SK-N-SH treated with all-trans-retinoic acid at 6 μM for 48 hours (cell line): Measurements from ENCODE around the gene CACNA1C.

Experiments
- ATAC-seq: fragments of 200-7000 bp; cut with Tn5 transposase; 3 replicates; pipeline ENCODE4 v1.9.1; 2020; ENCODE audit warnings: mild to moderate bottlenecking, moderate library complexity
- ARNTL ChIP-seq: fragments of 450-650 bp; formaldehyde crosslinking; IDR thresholded peaks from 2 replicates; pipeline ENCODE4 v1.5.0; 2020; ENCODE audit warnings: low read depth, mild to moderate bottlenecking, moderate library complexity, borderline replicate concordance
- BACH2 ChIP-seq: fragments of 250-450 bp; sonication (Bioruptor Pico); IDR thresholded peaks from 2 replicates; pipeline ENCODE4 v1.9.0; 2021; ENCODE audit warnings: mild to moderate bottlenecking, borderline replicate concordance
- CSDC2 ChIP-seq: fragments of 250-450 bp; sonication (Bioruptor Pico); IDR thresholded peaks from 2 replicates; pipeline ENCODE4 v1.5.0; 2020; ENCODE audit warnings: mild to moderate bottlenecking, moderate library complexity
- ESRRG ChIP-seq: fragments of 250-450 bp; sonication (Bioruptor Pico); IDR thresholded peaks from 2 replicates; pipeline ENCODE4 v1.6.1; 2021; ENCODE audit warnings: mild to moderate bottlenecking
- GLIS3 ChIP-seq: fragments of 250-450 bp; sonication (Bioruptor Pico); IDR thresholded peaks from 2 replicates; pipeline ENCODE4 v1.5.0; 2020; ENCODE audit warnings: mild to moderate bottlenecking, moderate library complexity
- ISL1 ChIP-seq: fragments of 250-450 bp; sonication (Bioruptor Pico); IDR thresholded peaks from 2 replicates; pipeline ENCODE4 v2.1.2; 2022; ENCODE audit warnings: mild to moderate bottlenecking, moderate library complexity
- OSR1 ChIP-seq: fragments of 250-450 bp; sonication (Bioruptor Pico); IDR thresholded peaks from 2 replicates; pipeline ENCODE4 v1.8.0; 2022; ENCODE audit warnings: moderate library complexity, mild to moderate bottlenecking, inconsistent platforms
- RARB ChIP-seq: fragments of 250-450 bp; sonication (Bioruptor Pico); IDR thresholded peaks from 2 replicates; pipeline ENCODE4 v1.8.0; 2021; ENCODE audit warnings: mild to moderate bottlenecking, moderate library complexity
- SNAI2 ChIP-seq: fragments of 250-450 bp; sonication (Bioruptor Pico); IDR thresholded peaks from 2 replicates; pipeline ENCODE4 v1.5.0; 2020; ENCODE audit warnings: mild to moderate bottlenecking, moderate library complexity
- TCF4 ChIP-seq: fragments of 250-450 bp; sonication (Bioruptor Pico); IDR thresholded peaks from 2 replicates; pipeline ENCODE4 v1.8.0; 2021; ENCODE audit warnings: mild to moderate bottlenecking, moderate library complexity, borderline replicate concordance
- TOX ChIP-seq: fragments of 250-450 bp; sonication (Bioruptor Pico); IDR thresholded peaks from 2 replicates; pipeline ENCODE4 v1.8.0; 2021; ENCODE audit warnings: mild to moderate bottlenecking, moderate library complexity, borderline replicate concordance
- ZC3H10 ChIP-seq: fragments of 250-450 bp; sonication (Bioruptor Pico); IDR thresholded peaks from 2 replicates; pipeline ENCODE4 v1.5.1; 2021; ENCODE audit warnings: mild to moderate bottlenecking, moderate library complexity
- ZFP3 ChIP-seq: fragments of 250-450 bp; sonication (Bioruptor Pico); IDR thresholded peaks from 2 replicates; pipeline ENCODE4 v1.5.0; 2020; ENCODE audit warnings: mild to moderate bottlenecking, moderate library complexity
- ZFP30 ChIP-seq: fragments of 450-650 bp; formaldehyde crosslinking; IDR thresholded peaks from 2 replicates; pipeline ENCODE4 v1.5.0; 2022; ENCODE audit warnings: mild to moderate bottlenecking, moderate library complexity
- ZNF565 ChIP-seq: fragments of 450-650 bp; formaldehyde crosslinking; conservative IDR thresholded peaks from 2 replicates; pipeline ENCODE4 v1.5.0; 2020; ENCODE audit warnings: low read depth, mild to moderate bottlenecking, moderate library complexity
- ZNF8 ChIP-seq: fragments of 450-650 bp; formaldehyde crosslinking; IDR thresholded peaks from 2 replicates; pipeline ENCODE4 v1.5.0; 2020; ENCODE audit warnings: mild to moderate bottlenecking, moderate library complexity
- TF ChIP-seq, protein P1 (sequence below): fragments of 250-450 bp; sonication (Bioruptor Pico); IDR thresholded peaks from 2 replicates; pipeline ENCODE4 v1.8.0; 2020; ENCODE audit warnings: mild to moderate bottlenecking, moderate library complexity, borderline replicate concordance
- TF ChIP-seq, protein P2 (sequence below): fragments of 250-450 bp; sonication (Bioruptor Pico); IDR thresholded peaks from 2 replicates; pipeline ENCODE4 v1.5.1; 2020; ENCODE audit warnings: low read depth, mild to moderate bottlenecking, moderate library complexity
- TF ChIP-seq, protein P3 (sequence below): fragments of 250-450 bp; sonication (Bioruptor Pico); IDR thresholded peaks from 2 replicates; pipeline ENCODE4 v1.5.1; 2021; ENCODE audit warnings: mild to moderate bottlenecking, moderate library complexity
- TF ChIP-seq, protein P4 (sequence below): fragments of 250-450 bp; sonication (Bioruptor Pico); IDR thresholded peaks from 2 replicates; pipeline ENCODE4 v1.5.0; 2020; ENCODE audit warnings: mild to moderate bottlenecking, moderate library complexity
- TF ChIP-seq, protein P5 (sequence below): fragments of 250-450 bp; sonication (Bioruptor Pico); IDR thresholded peaks from 2 replicates; pipeline ENCODE4 v1.8.0; 2021; ENCODE audit warnings: low read depth, mild to moderate bottlenecking, moderate library complexity, borderline replicate concordance

The CACNA1C gene

DNA sequence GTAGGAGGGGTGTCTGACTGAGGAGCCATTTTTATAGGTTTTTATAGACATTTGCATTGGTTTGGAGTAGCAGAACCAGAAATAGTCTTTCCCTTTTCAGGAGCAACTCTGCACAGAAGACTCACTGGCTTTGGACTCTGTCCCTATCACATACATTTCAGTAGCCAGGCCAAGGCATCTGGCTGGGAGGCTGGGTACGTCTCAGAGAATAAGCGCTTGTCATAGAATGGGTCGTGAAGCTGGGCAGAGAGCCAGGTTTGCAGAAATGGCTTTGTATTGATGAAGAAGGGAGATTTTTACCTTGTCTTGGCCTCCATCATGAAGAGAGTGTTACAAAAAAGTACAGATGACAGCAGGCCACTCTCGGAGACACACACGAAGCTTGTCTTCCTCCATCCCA is 98.6 kb downstream of the CACNA1C start:
- ATAC-seq: no peak
- TF ChIP-seq ZFP30 (no peak), ISL1 (CRISPR knock-in tag) (no peak), ARNTL (CRISPR knock-in tag) (no peak), OSR1 (CRISPR knock-in tag) (no peak), SNAI2 (CRISPR knock-in tag) (no peak), ZNF565 (CRISPR knock-in tag) (no peak), ZFP3 (CRISPR knock-in tag) (no peak), ZC3H10 (CRISPR knock-in tag) (no peak), ZNF8 (CRISPR knock-in tag) (no peak), GLIS3 (no peak), CSDC2 (CRISPR knock-in tag) (no peak), TCF4 (CRISPR knock-in tag) (no peak), RARB (no peak), ESRRG (CRISPR knock-in tag) (no peak)
- TF ChIP-seq, protein P1, sequence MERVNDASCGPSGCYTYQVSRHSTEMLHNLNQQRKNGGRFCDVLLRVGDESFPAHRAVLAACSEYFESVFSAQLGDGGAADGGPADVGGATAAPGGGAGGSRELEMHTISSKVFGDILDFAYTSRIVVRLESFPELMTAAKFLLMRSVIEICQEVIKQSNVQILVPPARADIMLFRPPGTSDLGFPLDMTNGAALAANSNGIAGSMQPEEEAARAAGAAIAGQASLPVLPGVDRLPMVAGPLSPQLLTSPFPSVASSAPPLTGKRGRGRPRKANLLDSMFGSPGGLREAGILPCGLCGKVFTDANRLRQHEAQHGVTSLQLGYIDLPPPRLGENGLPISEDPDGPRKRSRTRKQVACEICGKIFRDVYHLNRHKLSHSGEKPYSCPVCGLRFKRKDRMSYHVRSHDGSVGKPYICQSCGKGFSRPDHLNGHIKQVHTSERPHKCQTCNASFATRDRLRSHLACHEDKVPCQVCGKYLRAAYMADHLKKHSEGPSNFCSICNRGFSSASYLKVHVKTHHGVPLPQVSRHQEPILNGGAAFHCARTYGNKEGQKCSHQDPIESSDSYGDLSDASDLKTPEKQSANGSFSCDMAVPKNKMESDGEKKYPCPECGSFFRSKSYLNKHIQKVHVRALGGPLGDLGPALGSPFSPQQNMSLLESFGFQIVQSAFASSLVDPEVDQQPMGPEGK (CRISPR knock-in tag): no peak
- TF ChIP-seq, protein P2, sequence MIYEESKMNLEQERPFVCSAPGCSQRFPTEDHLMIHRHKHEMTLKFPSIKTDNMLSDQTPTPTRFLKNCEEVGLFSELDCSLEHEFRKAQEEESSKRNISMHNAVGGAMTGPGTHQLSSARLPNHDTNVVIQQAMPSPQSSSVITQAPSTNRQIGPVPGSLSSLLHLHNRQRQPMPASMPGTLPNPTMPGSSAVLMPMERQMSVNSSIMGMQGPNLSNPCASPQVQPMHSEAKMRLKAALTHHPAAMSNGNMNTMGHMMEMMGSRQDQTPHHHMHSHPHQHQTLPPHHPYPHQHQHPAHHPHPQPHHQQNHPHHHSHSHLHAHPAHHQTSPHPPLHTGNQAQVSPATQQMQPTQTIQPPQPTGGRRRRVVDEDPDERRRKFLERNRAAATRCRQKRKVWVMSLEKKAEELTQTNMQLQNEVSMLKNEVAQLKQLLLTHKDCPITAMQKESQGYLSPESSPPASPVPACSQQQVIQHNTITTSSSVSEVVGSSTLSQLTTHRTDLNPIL: no peak
- TF ChIP-seq, protein P3, sequence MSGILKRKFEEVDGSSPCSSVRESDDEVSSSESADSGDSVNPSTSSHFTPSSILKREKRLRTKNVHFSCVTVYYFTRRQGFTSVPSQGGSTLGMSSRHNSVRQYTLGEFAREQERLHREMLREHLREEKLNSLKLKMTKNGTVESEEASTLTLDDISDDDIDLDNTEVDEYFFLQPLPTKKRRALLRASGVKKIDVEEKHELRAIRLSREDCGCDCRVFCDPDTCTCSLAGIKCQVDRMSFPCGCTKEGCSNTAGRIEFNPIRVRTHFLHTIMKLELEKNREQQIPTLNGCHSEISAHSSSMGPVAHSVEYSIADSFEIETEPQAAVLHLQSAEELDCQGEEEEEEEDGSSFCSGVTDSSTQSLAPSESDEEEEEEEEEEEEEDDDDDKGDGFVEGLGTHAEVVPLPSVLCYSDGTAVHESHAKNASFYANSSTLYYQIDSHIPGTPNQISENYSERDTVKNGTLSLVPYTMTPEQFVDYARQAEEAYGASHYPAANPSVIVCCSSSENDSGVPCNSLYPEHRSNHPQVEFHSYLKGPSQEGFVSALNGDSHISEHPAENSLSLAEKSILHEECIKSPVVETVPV (CRISPR knock-in tag): no peak
- TF ChIP-seq, protein P4, sequence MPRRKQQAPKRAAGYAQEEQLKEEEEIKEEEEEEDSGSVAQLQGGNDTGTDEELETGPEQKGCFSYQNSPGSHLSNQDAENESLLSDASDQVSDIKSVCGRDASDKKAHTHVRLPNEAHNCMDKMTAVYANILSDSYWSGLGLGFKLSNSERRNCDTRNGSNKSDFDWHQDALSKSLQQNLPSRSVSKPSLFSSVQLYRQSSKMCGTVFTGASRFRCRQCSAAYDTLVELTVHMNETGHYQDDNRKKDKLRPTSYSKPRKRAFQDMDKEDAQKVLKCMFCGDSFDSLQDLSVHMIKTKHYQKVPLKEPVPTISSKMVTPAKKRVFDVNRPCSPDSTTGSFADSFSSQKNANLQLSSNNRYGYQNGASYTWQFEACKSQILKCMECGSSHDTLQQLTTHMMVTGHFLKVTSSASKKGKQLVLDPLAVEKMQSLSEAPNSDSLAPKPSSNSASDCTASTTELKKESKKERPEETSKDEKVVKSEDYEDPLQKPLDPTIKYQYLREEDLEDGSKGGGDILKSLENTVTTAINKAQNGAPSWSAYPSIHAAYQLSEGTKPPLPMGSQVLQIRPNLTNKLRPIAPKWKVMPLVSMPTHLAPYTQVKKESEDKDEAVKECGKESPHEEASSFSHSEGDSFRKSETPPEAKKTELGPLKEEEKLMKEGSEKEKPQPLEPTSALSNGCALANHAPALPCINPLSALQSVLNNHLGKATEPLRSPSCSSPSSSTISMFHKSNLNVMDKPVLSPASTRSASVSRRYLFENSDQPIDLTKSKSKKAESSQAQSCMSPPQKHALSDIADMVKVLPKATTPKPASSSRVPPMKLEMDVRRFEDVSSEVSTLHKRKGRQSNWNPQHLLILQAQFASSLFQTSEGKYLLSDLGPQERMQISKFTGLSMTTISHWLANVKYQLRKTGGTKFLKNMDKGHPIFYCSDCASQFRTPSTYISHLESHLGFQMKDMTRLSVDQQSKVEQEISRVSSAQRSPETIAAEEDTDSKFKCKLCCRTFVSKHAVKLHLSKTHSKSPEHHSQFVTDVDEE (CRISPR knock-in tag): no peak
- TF ChIP-seq, protein P5, sequence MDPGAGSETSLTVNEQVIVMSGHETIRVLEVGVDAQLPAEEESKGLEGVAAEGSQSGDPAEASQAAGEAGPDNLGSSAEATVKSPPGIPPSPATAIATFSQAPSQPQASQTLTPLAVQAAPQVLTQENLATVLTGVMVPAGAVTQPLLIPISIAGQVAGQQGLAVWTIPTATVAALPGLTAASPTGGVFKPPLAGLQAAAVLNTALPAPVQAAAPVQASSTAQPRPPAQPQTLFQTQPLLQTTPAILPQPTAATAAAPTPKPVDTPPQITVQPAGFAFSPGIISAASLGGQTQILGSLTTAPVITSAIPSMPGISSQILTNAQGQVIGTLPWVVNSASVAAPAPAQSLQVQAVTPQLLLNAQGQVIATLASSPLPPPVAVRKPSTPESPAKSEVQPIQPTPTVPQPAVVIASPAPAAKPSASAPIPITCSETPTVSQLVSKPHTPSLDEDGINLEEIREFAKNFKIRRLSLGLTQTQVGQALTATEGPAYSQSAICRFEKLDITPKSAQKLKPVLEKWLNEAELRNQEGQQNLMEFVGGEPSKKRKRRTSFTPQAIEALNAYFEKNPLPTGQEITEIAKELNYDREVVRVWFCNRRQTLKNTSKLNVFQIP (CRISPR knock-in tag): no peak

DNA sequence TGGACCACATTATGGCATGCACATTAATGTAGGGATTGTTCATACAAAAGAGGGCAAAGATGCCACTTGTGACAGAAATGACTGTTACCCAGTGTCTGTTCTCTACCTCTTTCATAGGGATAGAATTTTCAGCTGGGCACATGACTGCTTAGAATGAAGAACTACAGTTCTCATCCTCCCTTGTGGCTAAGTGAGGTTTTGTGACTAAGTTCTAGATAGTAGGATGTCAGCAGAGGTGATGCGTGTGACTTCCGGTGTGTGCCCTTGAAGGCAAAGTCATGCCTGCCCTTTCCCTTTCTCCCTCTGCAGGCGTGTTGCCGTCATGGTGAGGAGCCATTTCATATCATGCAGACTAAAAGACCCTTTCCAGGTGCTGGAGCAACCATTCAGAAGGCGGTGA is 99.3 kb downstream of the CACNA1C start:
- ATAC-seq: no peak
- TF ChIP-seq ARNTL (CRISPR knock-in tag): no peak
- TF ChIP-seq RARB: no peak
- no peak for TF ChIP-seq ESRRG (CRISPR knock-in tag)
- no peak for TF ChIP-seq TCF4 (CRISPR knock-in tag)
- no peak for TF ChIP-seq TOX
- no peak for TF ChIP-seq OSR1 (CRISPR knock-in tag)
- TF ChIP-seq, protein P3 (CRISPR knock-in tag): no peak
- TF ChIP-seq CSDC2 (CRISPR knock-in tag): no peak
- no peak for TF ChIP-seq GLIS3
- TF ChIP-seq, protein P1 (CRISPR knock-in tag): no peak
- no peak for TF ChIP-seq BACH2 (CRISPR knock-in tag)
- no peak for TF ChIP-seq ISL1 (CRISPR knock-in tag)
- no peak for TF ChIP-seq ZC3H10 (CRISPR knock-in tag)
- no peak for TF ChIP-seq SNAI2 (CRISPR knock-in tag)
- TF ChIP-seq, protein P5 (CRISPR knock-in tag): no peak
